Kidney epithelial cell (primary cell): Measurements from ENCODE around the gene KIDINS220. TPM values are rescaled to one million over a fixed set of nuclear protein-coding genes. Genes with fewer than 3 reads are reported as not detected.

Experiments
- DNase-seq: peaks from one replicate; pipeline ENCODE4 v3.0.0-alpha.2; 2010; ENCODE audit warnings: low read depth
- H3K27me3 ChIP-seq: 2 replicates; pipeline ENCODE4 v1.6.0; 2011; ENCODE audit warnings: low read length; ENCODE audit not compliant: control insufficient read depth, insufficient read depth
- H3K36me3 ChIP-seq: 2 replicates; pipeline ENCODE4 v1.5.1; 2011; ENCODE audit warnings: low read length; ENCODE audit not compliant: control insufficient read depth, insufficient read depth
- H3K4me3 ChIP-seq: 2 replicates; pipeline ENCODE4 v1.5.1; 2011; ENCODE audit warnings: low read depth, mild to moderate bottlenecking, control low read depth, low read length
- total RNA-seq: library from RNA; depleted of rRNA; stranded (reverse); fragments of >200 nt; gene quantifications from 2 replicates; pipeline ENCODE4 v1.2.3, GENCODE V29; 2015
- TF ChIP-seq, protein P1 (sequence below): IDR thresholded peaks from 2 replicates; pipeline ENCODE4 v1.5.1; 2011; ENCODE audit warnings: mild to moderate bottlenecking, moderate library complexity, low read length, control low read depth, inconsistent platforms; ENCODE audit not compliant: insufficient read depth, poor library complexity, severe bottlenecking

KIDINS220 gene
- total RNA-seq, 1 donor from 2014 or later = 49.1 TPM

DNA sequence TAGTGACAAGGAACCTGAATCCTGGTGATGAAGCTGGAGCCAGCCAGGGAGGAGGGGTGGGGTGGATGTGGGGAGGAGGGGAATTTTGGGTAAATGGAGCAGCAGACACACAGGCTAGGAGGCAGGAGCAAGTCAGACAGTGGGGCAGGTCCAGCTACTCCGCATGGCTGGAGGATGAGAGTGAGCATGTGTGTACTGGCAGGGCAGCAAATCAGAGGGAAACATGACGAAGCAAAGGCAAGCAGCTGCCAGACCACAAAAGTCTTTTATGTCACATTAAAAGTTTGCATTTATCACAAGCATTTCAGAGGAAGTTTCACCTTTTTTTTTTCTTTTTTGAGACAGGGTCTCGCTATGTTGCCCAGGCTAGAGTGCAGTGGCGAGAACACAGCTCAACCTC, 11.9 kb upstream of the KIDINS220 start:
- Histone ChIP-seq H3K4me3 (no peak overlapping the region), H3K36me3 (no peaks in the 10 kb centered on the region), H3K27me3 (no peaks in the 10 kb centered on the region)
- TF ChIP-seq, protein P1, sequence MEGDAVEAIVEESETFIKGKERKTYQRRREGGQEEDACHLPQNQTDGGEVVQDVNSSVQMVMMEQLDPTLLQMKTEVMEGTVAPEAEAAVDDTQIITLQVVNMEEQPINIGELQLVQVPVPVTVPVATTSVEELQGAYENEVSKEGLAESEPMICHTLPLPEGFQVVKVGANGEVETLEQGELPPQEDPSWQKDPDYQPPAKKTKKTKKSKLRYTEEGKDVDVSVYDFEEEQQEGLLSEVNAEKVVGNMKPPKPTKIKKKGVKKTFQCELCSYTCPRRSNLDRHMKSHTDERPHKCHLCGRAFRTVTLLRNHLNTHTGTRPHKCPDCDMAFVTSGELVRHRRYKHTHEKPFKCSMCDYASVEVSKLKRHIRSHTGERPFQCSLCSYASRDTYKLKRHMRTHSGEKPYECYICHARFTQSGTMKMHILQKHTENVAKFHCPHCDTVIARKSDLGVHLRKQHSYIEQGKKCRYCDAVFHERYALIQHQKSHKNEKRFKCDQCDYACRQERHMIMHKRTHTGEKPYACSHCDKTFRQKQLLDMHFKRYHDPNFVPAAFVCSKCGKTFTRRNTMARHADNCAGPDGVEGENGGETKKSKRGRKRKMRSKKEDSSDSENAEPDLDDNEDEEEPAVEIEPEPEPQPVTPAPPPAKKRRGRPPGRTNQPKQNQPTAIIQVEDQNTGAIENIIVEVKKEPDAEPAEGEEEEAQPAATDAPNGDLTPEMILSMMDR = no peak
- DNase-seq = no peak

DNA sequence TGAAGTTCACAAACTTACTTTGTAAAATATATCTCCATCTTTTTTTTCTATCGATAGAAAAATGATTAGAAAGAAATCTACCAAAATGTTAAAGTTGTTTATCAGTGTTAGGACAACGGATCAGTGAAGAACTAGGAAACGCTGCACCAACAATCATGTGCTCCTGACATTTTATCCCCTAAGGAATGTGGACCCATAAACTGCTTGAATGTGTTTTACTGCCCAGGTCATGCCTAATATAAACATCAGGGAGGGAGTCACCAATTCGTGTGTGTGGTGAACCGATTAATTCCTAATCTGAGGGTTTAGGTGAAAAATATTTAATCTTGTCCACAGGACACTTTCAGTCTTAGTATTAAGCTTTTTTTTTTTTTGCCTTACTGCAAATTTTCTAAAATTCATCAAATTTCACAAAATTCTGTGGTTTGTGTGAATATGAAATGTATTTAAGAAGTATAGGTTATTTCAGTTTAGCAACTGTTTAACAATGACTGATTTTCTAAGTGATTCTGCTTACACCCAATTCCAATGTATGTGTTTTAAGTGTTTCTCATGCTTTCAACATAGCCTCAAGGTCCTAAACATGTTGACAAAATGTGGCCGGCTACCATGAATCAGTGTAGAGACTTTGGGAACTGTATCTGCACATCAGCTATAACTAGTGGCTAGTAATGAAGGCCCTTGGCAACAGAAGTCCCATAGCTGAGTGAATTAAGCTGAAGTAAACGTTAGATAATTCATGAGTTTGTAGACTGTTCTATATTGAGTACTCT, 11.1 kb upstream of the KIDINS220 start:
- H3K4me3 ChIP-seq = no peak overlapping the region
- no peak for DNase-seq
- H3K27me3 ChIP-seq = no peaks in the 10 kb centered on the region
- H3K36me3 ChIP-seq = no peaks in the 10 kb centered on the region
- TF ChIP-seq, protein P1 = no peak

DNA sequence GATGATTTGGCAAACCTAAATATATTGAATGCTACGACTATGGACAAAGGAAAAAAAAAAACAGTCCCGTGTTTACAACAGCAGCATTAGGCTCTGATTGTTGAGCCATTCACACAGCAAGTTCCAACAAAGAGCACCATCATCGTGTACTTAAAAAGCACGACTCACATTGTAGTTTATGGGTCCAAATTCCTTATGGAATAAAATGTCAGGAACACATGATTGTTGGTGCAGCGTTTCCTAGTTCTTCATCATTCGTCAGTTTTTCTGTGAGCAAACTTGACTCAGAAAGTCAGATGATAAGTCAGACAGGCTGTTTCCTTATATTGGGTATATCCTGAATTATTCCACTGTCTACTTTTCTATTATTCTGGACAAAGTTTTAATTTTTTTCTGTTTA, 10.0 kb upstream of the KIDINS220 start:
- DNase-seq = no peak
- Histone ChIP-seq H3K27me3 (no peaks in the 10 kb centered on the region), H3K36me3 (no peaks in the 10 kb centered on the region), H3K4me3 (no peak overlapping the region)
- TF ChIP-seq, protein P1 = no peak

DNA sequence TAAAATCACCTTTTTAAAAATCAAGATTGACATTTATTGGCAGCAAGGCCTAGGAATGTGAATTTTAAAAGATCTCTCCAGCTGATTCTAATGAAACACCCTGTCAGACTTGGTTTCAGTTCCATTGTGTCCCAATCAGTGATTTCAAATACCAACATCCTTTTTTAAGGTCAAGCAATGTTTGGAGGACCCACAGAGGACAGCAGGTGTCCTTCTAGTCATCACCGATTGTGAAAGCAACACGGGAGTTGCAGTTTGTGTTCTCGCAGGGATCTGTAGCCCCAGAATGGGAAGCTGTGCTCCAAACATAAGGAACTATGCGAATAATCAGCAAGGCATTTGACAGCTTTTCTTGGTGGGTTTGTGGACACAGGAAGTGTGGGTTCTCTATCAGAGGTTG, 4.5 kb upstream of the KIDINS220 start:
- Histone ChIP-seq H3K4me3 (no peak overlapping the region), H3K27me3 (no peaks in the 10 kb centered on the region), H3K36me3 (no peaks in the 10 kb centered on the region)
- TF ChIP-seq, protein P1 = no peak
- DNase-seq = no peak

DNA sequence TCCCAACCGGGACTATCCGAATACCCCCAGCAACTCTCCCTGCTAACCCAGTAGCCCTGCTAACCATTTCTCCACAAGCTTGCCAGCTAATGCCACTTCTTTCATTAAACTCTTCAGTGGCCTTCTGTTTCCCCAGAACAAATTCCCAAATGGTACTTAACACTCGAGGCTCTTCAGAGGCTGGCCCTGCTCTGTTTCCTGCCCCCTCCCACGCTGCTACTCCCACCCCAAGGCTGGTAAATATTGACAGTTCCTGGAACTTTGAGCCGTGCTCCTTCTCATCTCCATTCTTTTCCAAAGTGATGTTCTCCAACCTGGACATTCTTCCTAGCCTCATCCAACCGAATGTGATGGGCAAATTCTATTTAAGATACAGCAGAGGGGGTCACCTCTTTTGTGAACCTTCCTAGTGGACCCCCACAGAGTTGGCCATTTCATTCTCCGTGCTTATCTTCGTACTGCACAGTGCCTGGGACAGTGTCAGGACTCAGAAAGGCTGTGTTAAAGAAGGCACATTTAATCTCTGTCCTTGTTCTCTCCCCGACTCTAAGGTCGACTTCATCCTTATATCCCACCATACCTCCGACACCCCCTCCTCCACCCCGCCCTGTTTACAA, 3.2 kb upstream of the KIDINS220 start:
- H3K27me3 ChIP-seq = no peaks in the 10 kb centered on the region
- TF ChIP-seq, protein P1 = no peak
- no peak for DNase-seq
- no peaks in the 10 kb centered on the region for H3K36me3 ChIP-seq
- H3K4me3 ChIP-seq = no peak overlapping the region
